Caco-2 (cell line): ENCODE measurements around the gene CPNE1. TPM values are rescaled to one million over a fixed set of nuclear protein-coding genes. Genes with fewer than 3 reads are reported as not detected.

Experiments
- BruUV-seq: library from RNA; stranded (reverse); fragments of 400-500 nt; replicated peaks from 2 replicates; lab custom pipeline; 2021; lab: Mats Ljungman, UMichigan
- CTCF ChIA-PET: fragments of 300-600 bp; sonication (Branson Sonifier 250); formaldehyde crosslinking; loops from one replicate; lab custom pipeline; 2022; ENCODE audit warnings: antibody characterized with exemption; lab: Charles Lee
- POLR2A ChIA-PET: fragments of 300-600 bp; sonication (Branson Sonifier 250); formaldehyde crosslinking; loops from one replicate; lab custom pipeline; 2022; ENCODE audit warnings: antibody characterized with exemption; lab: Charles Lee
- DNase-seq, 2 experiments: peaks; one replicate each; pipeline versions ENCODE4 v3.0.0 to v3.0.0-alpha.2; 2020 to 2022
- H3K27me3 ChIP-seq: replicated peaks from 2 replicates; pipeline ENCODE4 v1.6.0; 2011; ENCODE audit warnings: low read length; ENCODE audit not compliant: control insufficient read depth, insufficient read depth
- H3K36me3 ChIP-seq: 2 replicates; pipeline ENCODE4 v1.5.1; 2011; ENCODE audit warnings: low read length; ENCODE audit not compliant: control insufficient read depth, insufficient read depth
- H3K4me1 ChIP-seq: fragments of 250-450 bp; sonication (Bioruptor Pico); 2 replicates; pipeline ENCODE4 v1.5.1; 2020; ENCODE audit warnings: mild to moderate bottlenecking
- H3K4me3 ChIP-seq: 2 replicates; pipeline ENCODE4 v1.5.1; 2011; ENCODE audit warnings: low read depth, mild to moderate bottlenecking, control low read depth, low read length
- H3K9me3 ChIP-seq: fragments of 250-450 bp; sonication (Bioruptor Pico); 2 replicates; pipeline ENCODE4 v1.5.1; 2020; ENCODE audit warnings: mild to moderate bottlenecking, moderate library complexity
- H3K27ac Mint-ChIP-seq: one replicate; pipeline ENCODE4 v1.8.0; 2022; ENCODE audit warnings: mixed read lengths; ENCODE audit not compliant: unreplicated experiment
- H3K27me3 Mint-ChIP-seq: one replicate; pipeline ENCODE4 v1.8.0; 2022; ENCODE audit warnings: mixed read lengths; ENCODE audit not compliant: insufficient read depth, unreplicated experiment
- H3K36me3 Mint-ChIP-seq: one replicate; pipeline ENCODE4 v1.8.0; 2022; ENCODE audit warnings: mild to moderate bottlenecking, mixed read lengths; ENCODE audit not compliant: insufficient read depth, unreplicated experiment
- H3K4me1 Mint-ChIP-seq: one replicate; pipeline ENCODE4 v1.8.0; 2022; ENCODE audit warnings: low read depth, mixed read lengths; ENCODE audit not compliant: unreplicated experiment
- H3K4me3 Mint-ChIP-seq: one replicate; pipeline ENCODE4 v1.8.0; 2022; ENCODE audit warnings: mild to moderate bottlenecking, moderate library complexity, mixed read lengths; ENCODE audit not compliant: unreplicated experiment
- H3K9me3 Mint-ChIP-seq: one replicate; pipeline ENCODE4 v1.8.0; 2022; ENCODE audit warnings: mixed read lengths; ENCODE audit not compliant: unreplicated experiment
- CTCF ChIP-seq, 2 experiments: fragments of 200-600 bp in 1 of 2; IDR thresholded peaks; 1 replicate in 1 of 2; 2 replicates in 1 of 2; pipeline versions ENCODE4 v1.5.1 to v1.8.0; 2011 to 2022; ENCODE audit warnings: antibody characterized with exemption in 1 of 2, control low read depth in 1 of 2, inconsistent platforms in 1 of 2, low read depth in 1 of 2, low read length in 1 of 2, mild to moderate bottlenecking in 1 of 2, moderate library complexity in 1 of 2; ENCODE audit not compliant: insufficient read depth in 1 of 2, severe bottlenecking in 1 of 2, unreplicated experiment in 1 of 2
- intact Hi-C: fragments of 100-400 bp; cut with micrococcal nuclease; formaldehyde crosslinking; loops from one replicate; pipeline ENCODE4 v1.10.0; 2022; ENCODE audit not compliant: unreplicated experiment
- total RNA-seq: library from RNA; stranded (reverse); gene quantifications from 2 replicates; pipeline ENCODE4 v1.2.3, GENCODE V29; 2022

CPNE1 gene
- total RNA-seq, 1 experiment from 2014 or later, result 833 TPM

DNA sequence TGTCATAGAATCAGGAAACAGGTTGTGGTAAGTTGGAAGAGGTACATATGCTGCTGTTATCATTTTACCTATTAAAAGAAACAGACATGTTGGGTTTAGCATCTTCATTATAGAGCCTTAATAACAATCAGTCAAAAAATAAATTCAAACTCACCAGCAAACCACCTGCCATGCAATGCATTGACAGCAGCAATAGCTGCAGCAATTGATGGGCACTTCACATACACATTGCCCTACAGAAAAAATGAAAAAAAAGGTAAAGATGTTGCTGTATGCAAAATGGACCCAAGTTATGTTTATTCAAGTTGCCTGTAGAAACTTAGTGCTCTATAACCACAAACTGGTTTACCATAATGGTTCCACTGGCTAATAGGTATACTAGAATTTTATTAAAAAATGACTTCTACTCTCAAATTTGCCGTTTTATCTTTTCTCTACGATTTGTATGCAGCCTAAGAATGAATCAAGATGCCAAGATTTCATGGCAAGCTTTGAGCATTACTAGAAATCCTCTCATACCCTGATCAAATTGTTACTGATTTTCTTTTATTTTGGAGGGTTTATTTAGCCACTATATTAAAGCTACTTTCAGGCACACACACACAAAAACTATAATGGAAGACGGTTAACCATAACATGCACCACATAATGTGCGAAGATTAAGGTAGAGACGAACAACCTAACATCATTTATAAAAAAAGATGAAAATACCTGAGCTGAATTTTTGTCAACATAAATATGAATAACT lies 40.0 kb upstream of the CPNE1 start:
- intact Hi-C loops, result no loop called here
- no peak for TF ChIP-seq CTCF (IDR thresholded peaks at IDR 0.05; ENCODE audit: insufficient read depth in 1 of 2, low read depth in 1 of 2, low read length in 1 of 2, severe bottlenecking in 1 of 2, unreplicated experiment in 1 of 2)
- Histone ChIP-seq H3K9me3 (no peaks in the 10 kb centered on the region), H3K27me3 (no peaks in the 10 kb centered on the region), H3K4me1 (peaks cover 11% of the 10 kb centered on the region; the same call in 1 of the 2 replicates), H3K36me3 (peaks cover 8% of the 10 kb centered on the region), H3K4me3 (no peak overlapping the region)
- DNase-seq, result no peak
- H3K9me3 Mint-ChIP-seq, result no peaks in the 10 kb centered on the region
- no peak overlapping the region for H3K4me3 Mint-ChIP-seq
- peak overlapping the region; percentile 47 for H3K27ac Mint-ChIP-seq
- H3K27me3 Mint-ChIP-seq, result no peaks in the 10 kb centered on the region
- H3K36me3 Mint-ChIP-seq, result peaks cover 100% of the 10 kb centered on the region
- H3K4me1 Mint-ChIP-seq, result peaks cover 21% of the 10 kb centered on the region
- BruUV-seq, result no TSS peak
- CTCF ChIA-PET, result no interaction called here
- POLR2A ChIA-PET, result interaction anchor here (0.6 kb wide), 1 partner anchor 533 kb away, joined by 6 read pairs; no protein-coding TSS in a partner anchor

- Histone ChIP-seq H3K36me3 (peaks cover 8% of the 10 kb centered on the region), H3K4me3 (no peak overlapping the region), H3K4me1 (peaks cover 15% of the 10 kb centered on the region), H3K27me3 (no peaks in the 10 kb centered on the region), H3K9me3 (no peaks in the 10 kb centered on the region)
- Mint-ChIP-seq H3K27ac (peak overlapping the region; percentile 47), H3K27me3 (no peaks in the 10 kb centered on the region), H3K4me3 (peak overlapping the region; percentile 36), H3K4me1 (peaks cover 26% of the 10 kb centered on the region), H3K36me3 (peaks cover 100% of the 10 kb centered on the region), H3K9me3 (no peaks in the 10 kb centered on the region)
- TF ChIP-seq CTCF (IDR thresholded peaks at IDR 0.05; ENCODE audit: insufficient read depth in 1 of 2, low read depth in 1 of 2, low read length in 1 of 2, severe bottlenecking in 1 of 2, unreplicated experiment in 1 of 2), result no peak
- ChIA-PET POLR2A (interaction anchor here (1.0 to 1.5 kb wide), 4 partner anchors 8 to 417 kb away, joined by 3 to 6 read pairs (median 3); partner anchors contain the start of gene RBM39), CTCF (interaction anchor here (0.8 kb wide), 1 partner anchor 251 kb away, joined by 3 read pairs; the partner anchor contains the start of gene SCAND1)
- intact Hi-C loops, result no loop called here
- BruUV-seq, result no TSS peak
- no peak for DNase-seq
Measured at GRCh38 chr20:35702824-35703695, 38.4 kb upstream of the CPNE1 start.
